IPS-18c (cell line): ENCODE measurements around the gene PLEKHA6.
A peak's percentile ranks its signal among the peaks of the same experiment; 100 is the strongest.

ENCODE experiments used
- H3K4me3 ChIP-seq: 2 replicates; pipeline ENCODE4 v1.7.0; 2013; ENCODE audit warnings: low read depth, mild to moderate bottlenecking, low read length, moderate library complexity; ENCODE audit not compliant: insufficient read depth
- H3K9me3 ChIP-seq: one replicate; pipeline ENCODE4 v1.6.1; 2013; ENCODE audit warnings: mild to moderate bottlenecking, low read length, moderate library complexity; ENCODE audit not compliant: control insufficient read depth, insufficient read depth

PLEKHA6 gene

GRCh38 chr1:204359474-204360255 lies at the start of gene PLEKHA6:
PLEKHA6 (minus strand) TSS chr1:204359929; CDS start chr1:204273727, 86,202 bp downstream.
- Histone ChIP-seq H3K9me3 (no peaks in the 10 kb centered on the region), H3K4me3 (peak within 1 kb of the TSS; percentile 24)

- H3K9me3 ChIP-seq, result no peaks in the 10 kb centered on the region
- peak overlapping the region; percentile 99 for H3K4me3 ChIP-seq
These were observed 49.4 kb upstream of the PLEKHA6 start for GRCh38 chr1:204409123-204409522.

- Histone ChIP-seq H3K4me3 (peak overlapping the region; percentile 99), H3K9me3 (no peaks in the 10 kb centered on the region)
These were observed 48.9 kb upstream of the PLEKHA6 start for GRCh38 chr1:204408602-204409001.

GRCh38 chr1:204408074-204408507 lies 48.4 kb upstream of the PLEKHA6 start:
- Histone ChIP-seq H3K4me3 (peak overlapping the region; percentile 99), H3K9me3 (no peaks in the 10 kb centered on the region)

GRCh38 chr1:204407295-204407971 lies 47.7 kb upstream of the PLEKHA6 start:
- H3K9me3 ChIP-seq, result no peaks in the 10 kb centered on the region
- peak overlapping the region; percentile 99 for H3K4me3 ChIP-seq

- Histone ChIP-seq H3K9me3 (no peaks in the 10 kb centered on the region), H3K4me3 (no peak overlapping the region)
These were observed 46.9 kb upstream of the PLEKHA6 start for GRCh38 chr1:204406621-204407020.

GRCh38 chr1:204405988-204406387 lies 46.3 kb upstream of the PLEKHA6 start:
- Histone ChIP-seq H3K9me3 (no peaks in the 10 kb centered on the region), H3K4me3 (no peak overlapping the region)

- no peaks in the 10 kb centered on the region for H3K9me3 ChIP-seq
- H3K4me3 ChIP-seq, result no peak overlapping the region
These were observed 44.9 kb upstream of the PLEKHA6 start for GRCh38 chr1:204404629-204405028.

- Histone ChIP-seq H3K9me3 (no peaks in the 10 kb centered on the region), H3K4me3 (no peak overlapping the region)
These were observed 42.7 kb upstream of the PLEKHA6 start for GRCh38 chr1:204402391-204402790.

- Histone ChIP-seq H3K9me3 (no peaks in the 10 kb centered on the region), H3K4me3 (no peak overlapping the region)
These were observed 42.0 kb upstream of the PLEKHA6 start for GRCh38 chr1:204401730-204402129.

- H3K9me3 ChIP-seq, result no peaks in the 10 kb centered on the region
- H3K4me3 ChIP-seq, result no peak overlapping the region
These were observed 41.3 kb upstream of the PLEKHA6 start for GRCh38 chr1:204400882-204401510.

GRCh38 chr1:204398197-204399125 lies 38.7 kb upstream of the PLEKHA6 start:
- Histone ChIP-seq H3K9me3 (no peaks in the 10 kb centered on the region), H3K4me3 (no peak overlapping the region)

- no peaks in the 10 kb centered on the region for H3K9me3 ChIP-seq
These were observed 36.4 kb upstream of the PLEKHA6 start for GRCh38 chr1:204396015-204396583.

GRCh38 chr1:204391629-204392028 lies 31.9 kb upstream of the PLEKHA6 start:
- H3K9me3 ChIP-seq, result no peaks in the 10 kb centered on the region
- no peak overlapping the region for H3K4me3 ChIP-seq

More at GRCh38 chr1:204396015-204396583, 36.4 kb upstream of the PLEKHA6 start:
- no peak overlapping the region for H3K4me3 ChIP-seq

- Histone ChIP-seq H3K9me3 (no peaks in the 10 kb centered on the region), H3K4me3 (no peak overlapping the region)
These were observed 31.2 kb upstream of the PLEKHA6 start for GRCh38 chr1:204390751-204391466.

GRCh38 chr1:204385727-204386126 lies 26.0 kb upstream of the PLEKHA6 start:
- H3K4me3 ChIP-seq, result no peak overlapping the region

More at GRCh38 chr1:204385727-204386126, 26.0 kb upstream of the PLEKHA6 start:
- no peaks in the 10 kb centered on the region for H3K9me3 ChIP-seq
